Tibial nerve (tissue), 4 donors: ENCODE data around the gene PLGLB1. TPM values are rescaled to one million over a fixed set of nuclear protein-coding genes. Genes with fewer than 3 reads are reported as not detected.
"Not testable (repeated sequence)": the region's sequence is repeated elsewhere in the genome, so short reads cannot be mapped to it uniquely, and the experiment has no call there.

Experiments
- DNase-seq, 2 donors: peaks; one replicate each; pipeline ENCODE4 v3.0.0-alpha.2; 2019; ENCODE audit warnings: low spot score in 2 of 2
- H3K27ac ChIP-seq, 4 donors: fragments of 200-600 bp; sonication (generic) in 3 of 4; one replicate each; pipeline ENCODE4 v1.5.1; 2017 to 2019; ENCODE audit warnings: mild to moderate bottlenecking in 1 of 4
- H3K27me3 ChIP-seq, 2 donors: fragments of 200-600 bp; sonication (generic) in 1 of 2; one replicate each; pipeline versions ENCODE4 v1.5.1 to v1.6.0; 2017 to 2019
- H3K36me3 ChIP-seq, 3 donors: fragments of 200-600 bp; sonication (generic); one replicate each; pipeline ENCODE4 v1.5.1; 2018 to 2019
- H3K4me1 ChIP-seq, 4 donors: fragments of 200-600 bp; sonication (generic) in 3 of 4; one replicate each; pipeline ENCODE4 v1.5.1; 2017 to 2019
- H3K4me3 ChIP-seq, 4 donors: fragments of 200-600 bp; sonication (generic) in 3 of 4; one replicate each; pipeline ENCODE4 v1.5.1; 2017 to 2019; ENCODE audit warnings: mild to moderate bottlenecking in 1 of 4, moderate library complexity in 1 of 4
- H3K9me3 ChIP-seq, 4 donors: fragments of 200-600 bp; sonication (generic) in 3 of 4; one replicate each; pipeline ENCODE4 v1.5.1; 2017 to 2019
- WGBS, 2 donors: methylation state at CpG; one replicate each; pipeline ENCODE4 v1.1.5; 2018; 5-methylcytosine and 5-hydroxymethylcytosine counted together
- total RNA-seq, 4 donors: library from RNA; depleted of rRNA; stranded (reverse); fragments of >200 nt; gene quantifications; one replicate each; pipeline ENCODE4 v1.1.0, GENCODE V29; 2016
- TF ChIP-seq, protein P1 (sequence below), 5 experiments: fragments of 200-600 bp in 3 of 5; fragments of 450-650 bp in 2 of 5; sonication (generic) in 3 of 5; IDR thresholded peaks; one replicate each; pipeline ENCODE4 v1.5.1; 2016 to 2019; ENCODE audit warnings: antibody characterized with exemption in 5 of 5, mild to moderate bottlenecking in 3 of 5, moderate library complexity in 2 of 5

Gene PLGLB1
- 10 to 100 TPM in 1 of 4 donors, 1 to 10 TPM in 1, not detected in 2; 3.6 to 11.4 TPM for total RNA-seq

DNA sequence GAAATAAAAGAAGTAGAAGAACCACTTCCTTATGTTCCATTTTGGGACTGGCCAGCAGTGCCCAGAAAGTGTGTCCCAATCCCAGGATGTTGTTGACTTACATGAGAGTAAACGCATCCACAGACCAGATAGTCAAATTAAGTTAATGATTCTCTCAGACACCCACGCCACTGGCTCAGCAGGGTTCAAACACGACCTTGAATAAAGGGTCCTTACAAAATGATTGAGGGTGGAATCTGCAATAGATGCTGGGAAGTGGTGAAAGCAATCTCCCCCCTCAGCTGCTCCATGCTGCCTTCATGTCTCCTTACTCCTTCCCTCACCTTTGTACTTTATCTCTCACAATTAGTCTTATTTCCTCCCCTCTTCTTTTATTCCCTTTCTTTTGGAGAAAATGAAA is at the start of gene PLGLB1:
PLGLB1 (minus strand) TSS at position 101 of the 400 bp plus-strand sequence; CDS start at position 40, 61 bp downstream.
- WGBS, 2 donors: no CpG with 5 or more reads among the region's 3 CpGs
- DNase-seq: not testable (repeated sequence)

DNA sequence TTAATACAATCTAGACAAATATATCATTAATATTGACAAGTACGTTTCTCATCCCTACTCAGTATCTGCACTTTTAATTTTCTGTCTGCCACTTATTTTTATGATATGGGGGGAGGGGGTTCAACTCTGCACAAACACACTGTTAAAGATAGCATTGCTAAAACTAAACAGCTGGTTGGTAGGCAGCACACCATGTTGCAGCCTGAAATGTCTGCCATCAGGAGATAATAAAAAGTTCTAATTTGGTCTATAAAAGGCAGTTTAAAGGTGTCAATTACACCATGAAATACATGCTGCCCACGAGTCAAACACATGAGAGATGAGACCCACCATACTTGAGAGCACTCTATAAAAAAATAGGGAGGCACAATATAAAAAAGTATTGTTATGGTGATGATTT is 42.7 kb upstream of the PLGLB1 start:
- not testable (repeated sequence) for DNase-seq, H3K27ac ChIP-seq, H3K4me1 ChIP-seq, H3K4me3 ChIP-seq, H3K36me3 ChIP-seq, H3K9me3 ChIP-seq, H3K27me3 ChIP-seq
- WGBS, 2 donors: 80% methylated on average over 1 of the region's 2 CpGs; no CpG with 5 or more reads in 1 of the 2 donors

More for the DNA sequence above, at the start of gene PLGLB1:
- not testable (repeated sequence) for H3K4me3 ChIP-seq, H3K27ac ChIP-seq, H3K4me1 ChIP-seq, H3K27me3 ChIP-seq, H3K9me3 ChIP-seq, H3K36me3 ChIP-seq

DNA sequence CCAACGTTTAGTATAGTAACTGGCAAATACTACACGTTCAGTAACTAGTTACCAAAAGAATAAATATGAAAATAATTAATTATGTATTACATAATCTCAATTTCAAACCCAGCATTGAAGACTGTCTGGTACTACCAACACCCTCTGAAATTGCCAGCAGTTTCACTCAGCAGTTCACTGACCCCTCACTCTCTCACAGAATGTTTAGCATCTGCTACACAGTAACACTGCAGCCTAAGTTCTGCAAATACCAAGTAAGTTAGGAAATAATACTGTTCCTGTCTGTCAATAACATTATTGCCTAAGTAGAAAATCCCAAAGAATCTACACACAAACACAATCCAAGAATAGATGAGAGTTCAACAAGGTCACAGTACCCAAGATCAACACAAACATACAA is 41.8 kb upstream of the PLGLB1 start:
- H3K27me3 ChIP-seq, H3K36me3 ChIP-seq, H3K9me3 ChIP-seq, H3K27ac ChIP-seq, H3K4me3 ChIP-seq, H3K4me1 ChIP-seq, DNase-seq: not testable (repeated sequence)
- WGBS, 2 donors: no CpG with 5 or more reads among the region's 2 CpGs

DNA sequence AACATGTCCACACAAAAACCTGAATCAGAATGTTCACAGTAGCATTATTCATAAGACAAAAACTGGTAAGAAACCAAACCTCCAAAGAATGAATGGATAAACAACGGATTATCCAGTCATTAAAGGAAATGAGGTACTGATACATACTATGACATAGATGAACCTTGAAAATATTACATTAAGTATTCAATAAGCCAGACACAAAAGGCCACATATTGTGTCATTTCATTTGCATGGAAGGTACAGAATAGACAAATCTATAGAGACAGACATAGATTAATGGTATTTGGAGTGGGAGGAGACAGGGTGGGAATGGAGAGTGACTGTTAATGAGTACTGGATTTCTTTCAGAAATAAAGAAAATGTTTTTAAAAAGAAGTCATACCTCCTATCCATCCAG is 39.9 kb upstream of the PLGLB1 start:
- H3K27ac ChIP-seq, H3K27me3 ChIP-seq, H3K36me3 ChIP-seq, H3K4me1 ChIP-seq, DNase-seq, H3K4me3 ChIP-seq, H3K9me3 ChIP-seq: not testable (repeated sequence)
- no CpG with 5 or more reads among the region's 1 CpG for WGBS, 2 donors

DNA sequence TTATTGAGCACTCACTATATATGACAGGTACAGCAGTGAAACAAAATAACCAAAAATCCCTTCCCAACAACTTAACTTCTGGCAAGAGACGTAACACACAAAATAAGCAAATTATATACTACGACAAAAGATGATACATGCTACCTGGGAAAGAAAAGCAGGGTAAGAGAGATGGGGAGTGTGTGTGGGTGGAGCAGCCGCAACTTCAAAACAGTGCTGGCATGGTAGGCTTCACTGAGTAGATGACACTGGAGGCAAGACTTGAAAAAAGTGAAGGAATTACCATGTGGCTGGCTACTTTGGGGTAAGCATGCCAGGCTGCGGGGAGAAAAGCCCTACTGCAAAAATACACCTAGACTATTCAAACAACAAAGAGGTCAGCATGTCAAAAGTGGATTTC is 36.0 kb upstream of the PLGLB1 start:
- not testable (repeated sequence) for H3K4me1 ChIP-seq
- WGBS, 2 donors: 92 to 94% methylated on average over 3 of the region's 4 CpGs

DNA sequence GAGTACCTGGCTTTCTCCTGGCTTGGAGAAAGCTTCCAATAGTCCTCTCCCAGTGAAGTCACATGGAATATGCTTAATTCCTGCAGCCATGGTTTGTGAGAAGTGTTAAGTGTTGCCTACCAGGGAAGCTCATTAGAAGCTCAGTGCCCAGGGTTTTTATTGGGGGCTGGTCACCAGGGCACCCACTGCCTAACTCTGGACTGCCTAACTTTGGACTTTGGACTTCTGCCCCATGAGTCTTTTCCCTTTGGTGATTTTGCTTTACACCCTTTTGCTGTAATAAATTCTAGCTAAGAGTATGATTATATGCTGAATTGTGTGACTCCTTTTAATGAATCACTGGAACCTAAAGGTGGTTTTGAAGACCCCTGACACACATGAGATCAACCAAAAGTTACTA is 35.2 kb upstream of the PLGLB1 start:
- not testable (repeated sequence) for H3K27ac ChIP-seq, H3K9me3 ChIP-seq, H3K4me3 ChIP-seq, DNase-seq, H3K27me3 ChIP-seq, H3K4me1 ChIP-seq, H3K36me3 ChIP-seq

More for the DNA sequence above, 36.0 kb upstream of the PLGLB1 start:
- H3K36me3 ChIP-seq, DNase-seq, H3K27me3 ChIP-seq, H3K9me3 ChIP-seq, H3K27ac ChIP-seq, H3K4me3 ChIP-seq: not testable (repeated sequence)

DNA sequence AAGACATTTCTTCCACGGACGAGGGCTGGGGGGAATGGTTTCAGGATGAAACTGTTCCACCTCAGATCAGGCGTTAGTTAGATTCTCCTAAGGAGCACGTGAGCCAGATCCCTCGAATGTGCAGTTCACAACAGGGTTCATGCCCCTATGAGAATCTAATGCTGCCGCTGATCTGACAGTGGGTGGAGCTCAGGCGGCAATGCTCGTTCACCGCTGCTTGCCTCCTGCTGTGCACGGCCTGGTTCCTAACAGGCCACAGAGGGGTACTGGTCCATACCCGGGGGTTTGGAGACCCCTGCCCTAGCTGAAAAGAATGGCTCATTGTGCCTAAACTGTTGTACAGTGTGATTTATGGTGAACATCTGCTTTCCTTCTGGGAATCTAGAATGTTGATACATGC is 34.8 kb upstream of the PLGLB1 start:
- not testable (repeated sequence) for H3K27me3 ChIP-seq, H3K27ac ChIP-seq, H3K4me1 ChIP-seq, H3K36me3 ChIP-seq, DNase-seq, H3K4me3 ChIP-seq, H3K9me3 ChIP-seq
- no CpG with 5 or more reads among the region's 11 CpGs for WGBS, 2 donors

DNA sequence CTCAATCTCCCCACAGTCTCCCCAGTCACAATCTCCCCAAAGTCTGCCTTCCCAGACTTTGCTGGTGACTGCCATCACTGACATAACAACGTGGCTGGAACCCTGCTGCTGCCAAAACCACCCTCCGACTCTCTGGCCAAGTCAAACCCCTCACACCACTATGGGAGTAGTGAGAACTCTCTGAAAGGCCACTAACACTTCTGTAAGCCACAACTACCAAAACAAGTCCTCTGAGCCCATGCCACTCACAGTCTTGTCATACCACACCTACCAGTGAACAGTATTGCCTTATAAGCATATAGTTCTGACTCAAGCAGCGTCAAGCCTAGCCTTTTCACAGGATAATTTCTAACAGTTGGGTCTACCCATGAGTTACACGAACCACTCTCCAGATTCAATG is 32.7 kb upstream of the PLGLB1 start:
- H3K4me3 ChIP-seq, DNase-seq, H3K27ac ChIP-seq, H3K9me3 ChIP-seq, H3K27me3 ChIP-seq, H3K36me3 ChIP-seq, H3K4me1 ChIP-seq: not testable (repeated sequence)
- WGBS, 2 donors: 100% methylated on average over 1 of the region's 4 CpGs

DNA sequence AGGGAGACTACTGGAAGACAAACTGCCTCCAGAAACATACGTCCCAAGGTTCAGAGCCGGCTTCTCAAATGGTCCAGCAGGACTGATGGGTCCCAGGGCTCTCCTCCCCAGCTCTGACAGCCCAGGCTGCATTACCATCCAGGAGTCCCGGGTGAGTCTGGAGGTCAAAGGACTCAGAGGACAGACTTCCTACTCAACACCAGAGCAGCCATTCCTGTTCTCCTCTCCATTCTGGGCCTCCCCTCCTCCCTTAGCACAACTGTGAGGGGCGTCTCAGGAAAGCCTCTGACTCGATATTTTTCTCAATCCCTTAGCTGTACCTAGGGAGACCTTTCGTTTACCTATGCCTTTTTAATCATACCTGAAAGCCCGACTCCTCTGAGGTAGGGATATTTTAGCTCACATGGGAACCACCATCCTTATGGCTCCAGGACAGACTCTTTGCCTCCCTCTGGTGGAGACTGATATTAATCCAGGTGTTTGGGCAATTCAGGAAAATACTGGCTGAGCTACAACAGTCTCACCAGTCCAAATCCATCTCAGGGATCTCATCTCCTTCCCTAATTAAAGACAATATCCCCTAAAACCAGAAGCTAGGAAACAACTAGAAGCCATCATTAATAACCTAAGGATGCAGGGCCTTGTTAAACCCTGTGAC is 19.8 kb upstream of the PLGLB1 start:
- not testable (repeated sequence) for H3K27me3 ChIP-seq, H3K36me3 ChIP-seq, H3K4me3 ChIP-seq, H3K27ac ChIP-seq, H3K4me1 ChIP-seq, H3K9me3 ChIP-seq
- no CpG with 5 or more reads among the region's 7 CpGs for WGBS, 2 donors
- DNase-seq: peak in 1 of 2 donors; percentile 10
- TF ChIP-seq, protein P1, sequence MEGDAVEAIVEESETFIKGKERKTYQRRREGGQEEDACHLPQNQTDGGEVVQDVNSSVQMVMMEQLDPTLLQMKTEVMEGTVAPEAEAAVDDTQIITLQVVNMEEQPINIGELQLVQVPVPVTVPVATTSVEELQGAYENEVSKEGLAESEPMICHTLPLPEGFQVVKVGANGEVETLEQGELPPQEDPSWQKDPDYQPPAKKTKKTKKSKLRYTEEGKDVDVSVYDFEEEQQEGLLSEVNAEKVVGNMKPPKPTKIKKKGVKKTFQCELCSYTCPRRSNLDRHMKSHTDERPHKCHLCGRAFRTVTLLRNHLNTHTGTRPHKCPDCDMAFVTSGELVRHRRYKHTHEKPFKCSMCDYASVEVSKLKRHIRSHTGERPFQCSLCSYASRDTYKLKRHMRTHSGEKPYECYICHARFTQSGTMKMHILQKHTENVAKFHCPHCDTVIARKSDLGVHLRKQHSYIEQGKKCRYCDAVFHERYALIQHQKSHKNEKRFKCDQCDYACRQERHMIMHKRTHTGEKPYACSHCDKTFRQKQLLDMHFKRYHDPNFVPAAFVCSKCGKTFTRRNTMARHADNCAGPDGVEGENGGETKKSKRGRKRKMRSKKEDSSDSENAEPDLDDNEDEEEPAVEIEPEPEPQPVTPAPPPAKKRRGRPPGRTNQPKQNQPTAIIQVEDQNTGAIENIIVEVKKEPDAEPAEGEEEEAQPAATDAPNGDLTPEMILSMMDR (IDR thresholded peaks at IDR 0.05): peak in 1 of 5 experiments; percentile 34

DNA sequence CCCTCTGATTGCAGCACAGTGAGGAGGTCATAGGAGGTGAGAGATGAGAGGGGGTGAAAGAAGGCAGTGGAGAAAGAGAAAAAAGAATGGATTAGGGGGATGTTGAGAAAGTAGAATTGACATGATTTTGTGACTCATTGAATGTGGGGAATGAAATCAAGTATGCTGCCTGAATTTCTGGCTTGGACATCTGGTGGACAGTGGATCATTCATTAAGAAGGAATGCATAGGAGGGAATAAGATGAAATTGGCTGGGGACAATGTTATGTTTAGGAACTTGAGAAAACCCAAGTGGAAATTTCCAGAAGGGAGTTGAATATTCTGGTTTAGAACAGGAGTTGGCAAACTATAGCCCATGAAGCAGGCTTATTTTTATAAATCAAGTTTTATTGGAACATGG is 7.0 kb upstream of the PLGLB1 start:
- not testable (repeated sequence) for H3K4me3 ChIP-seq, H3K27ac ChIP-seq, H3K9me3 ChIP-seq, H3K36me3 ChIP-seq, H3K4me1 ChIP-seq, H3K27me3 ChIP-seq, DNase-seq

DNA sequence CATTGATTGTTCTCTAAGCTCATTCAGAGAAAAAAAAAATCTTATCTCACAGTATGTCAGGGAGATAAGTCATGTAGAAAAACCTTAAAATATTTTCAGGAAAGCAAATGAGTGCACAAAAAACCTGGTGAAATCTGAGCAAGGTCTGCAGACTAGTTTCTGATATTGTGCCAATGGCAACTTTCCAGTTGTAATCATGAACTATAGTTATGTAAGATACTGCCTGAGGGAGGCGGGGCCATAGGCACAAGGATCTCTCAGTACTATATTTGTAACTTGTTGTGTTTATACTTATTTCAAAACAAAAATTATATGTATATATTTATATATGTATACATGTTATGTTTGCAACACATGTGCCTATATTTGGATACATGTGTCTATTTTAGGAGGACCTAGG is 5.2 kb upstream of the PLGLB1 start:
- H3K4me1 ChIP-seq, DNase-seq, H3K27ac ChIP-seq, H3K36me3 ChIP-seq, H3K4me3 ChIP-seq, H3K27me3 ChIP-seq, H3K9me3 ChIP-seq: not testable (repeated sequence)
- no CpG with 5 or more reads among the region's 1 CpG for WGBS, 2 donors

DNA sequence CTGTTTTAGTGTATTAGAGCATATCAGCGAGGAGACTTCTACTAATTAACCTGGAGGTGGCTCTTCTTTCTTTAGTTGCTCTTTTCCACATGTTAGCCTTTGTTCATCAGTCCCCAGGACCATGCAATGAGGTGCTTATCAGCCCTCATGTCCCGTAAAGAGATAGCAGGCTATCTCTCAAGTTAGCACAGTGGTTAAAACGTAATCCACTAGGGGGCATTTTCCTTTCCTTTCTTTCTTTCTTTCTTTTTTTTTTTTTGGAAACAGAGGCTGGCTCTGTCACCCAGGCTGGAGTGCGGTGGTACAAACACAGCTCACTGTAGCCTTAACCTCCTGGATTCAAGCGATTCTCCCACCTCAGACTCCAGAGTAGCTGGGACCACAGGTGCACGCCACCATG is 4.3 kb upstream of the PLGLB1 start:
- not testable (repeated sequence) for H3K36me3 ChIP-seq, DNase-seq, H3K27ac ChIP-seq, H3K4me3 ChIP-seq, H3K27me3 ChIP-seq, H3K9me3 ChIP-seq, H3K4me1 ChIP-seq
- WGBS, 2 donors: 40 to 67% methylated on average over 3 to 4 of the region's 6 CpGs

DNA sequence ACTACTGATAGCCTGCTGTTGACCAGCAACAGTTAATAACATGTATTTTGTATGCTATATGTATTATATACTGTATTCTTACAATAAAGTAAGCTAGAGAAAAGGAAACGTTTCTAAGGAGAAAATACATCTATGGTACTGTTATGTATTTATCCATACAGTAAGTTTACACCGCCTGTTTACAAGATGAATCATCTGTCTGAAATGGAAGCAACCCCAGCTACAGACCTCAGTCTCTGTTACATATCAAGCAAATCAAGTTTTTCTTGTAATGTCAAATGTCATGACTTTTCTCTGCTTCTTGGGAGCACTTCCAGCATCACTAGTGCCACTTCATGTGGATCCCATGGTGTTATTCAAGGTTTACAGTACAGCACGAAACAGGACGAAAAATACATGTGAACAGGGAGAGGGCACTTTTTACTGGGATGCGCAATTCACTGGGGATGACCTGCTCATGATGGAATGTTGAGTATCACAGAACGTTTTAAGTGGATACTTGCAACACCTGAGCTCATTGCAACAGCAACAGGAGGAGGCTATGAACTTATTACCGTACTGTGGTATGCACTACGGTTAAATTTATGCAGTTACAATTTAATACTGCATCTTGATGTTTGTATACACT is 2.5 kb upstream of the PLGLB1 start:
- 90 to 100% methylated on average over 3 of the region's 8 CpGs for WGBS, 2 donors
- not testable (repeated sequence) for H3K27ac ChIP-seq, DNase-seq, H3K36me3 ChIP-seq, H3K9me3 ChIP-seq, H3K4me1 ChIP-seq, H3K4me3 ChIP-seq, H3K27me3 ChIP-seq
